Tibial nerve (tissue), 4 donors: Measurements from ENCODE around the gene LRRC8D. TPM values are rescaled to one million over a fixed set of nuclear protein-coding genes. Genes with fewer than 3 reads are reported as not detected.

Experiments used
- DNase-seq, 2 donors: peaks; one replicate each; pipeline ENCODE4 v3.0.0-alpha.2; 2019; ENCODE audit warnings: low spot score in 2 of 2
- H3K27ac ChIP-seq, 4 donors: fragments of 200-600 bp; sonication (generic) in 3 of 4; one replicate each; pipeline ENCODE4 v1.5.1; 2017 to 2019; ENCODE audit warnings: mild to moderate bottlenecking in 1 of 4
- H3K27me3 ChIP-seq, 2 donors: fragments of 200-600 bp; sonication (generic) in 1 of 2; one replicate each; pipeline versions ENCODE4 v1.5.1 to v1.6.0; 2017 to 2019
- H3K36me3 ChIP-seq, 3 donors: fragments of 200-600 bp; sonication (generic); one replicate each; pipeline ENCODE4 v1.5.1; 2018 to 2019
- H3K4me1 ChIP-seq, 4 donors: fragments of 200-600 bp; sonication (generic) in 3 of 4; one replicate each; pipeline ENCODE4 v1.5.1; 2017 to 2019
- H3K4me3 ChIP-seq, 4 donors: fragments of 200-600 bp; sonication (generic) in 3 of 4; one replicate each; pipeline ENCODE4 v1.5.1; 2017 to 2019; ENCODE audit warnings: mild to moderate bottlenecking in 1 of 4, moderate library complexity in 1 of 4
- H3K9me3 ChIP-seq, 4 donors: fragments of 200-600 bp; sonication (generic) in 3 of 4; one replicate each; pipeline ENCODE4 v1.5.1; 2017 to 2019
- EP300 ChIP-seq, 2 donors: sonication (generic); formaldehyde crosslinking; IDR thresholded peaks; one replicate each; pipeline ENCODE4 v1.6.1; 2017; ENCODE audit warnings: antibody characterized with exemption in 2 of 2, mild to moderate bottlenecking in 1 of 2
- POLR2A ChIP-seq, 2 donors: fragments of 450-650 bp; IDR thresholded peaks; one replicate each; pipeline ENCODE4 v1.6.1; 2017; ENCODE audit warnings: antibody characterized with exemption in 2 of 2, mild to moderate bottlenecking in 2 of 2, moderate library complexity in 2 of 2
- WGBS, 2 donors: methylation state at CpG; one replicate each; pipeline ENCODE4 v1.1.5; 2018; 5-methylcytosine and 5-hydroxymethylcytosine counted together
- total RNA-seq, 4 donors: library from RNA; depleted of rRNA; stranded (reverse); fragments of >200 nt; gene quantifications; one replicate each; pipeline ENCODE4 v1.1.0, GENCODE V29; 2016
- TF ChIP-seq, protein P1 (sequence below), 5 experiments: fragments of 200-600 bp in 3 of 5; fragments of 450-650 bp in 2 of 5; sonication (generic) in 3 of 5; IDR thresholded peaks; one replicate each; pipeline ENCODE4 v1.5.1; 2016 to 2019; ENCODE audit warnings: antibody characterized with exemption in 5 of 5, mild to moderate bottlenecking in 3 of 5, moderate library complexity in 2 of 5

LRRC8D gene
- total RNA-seq, 4 donors from 2014 or later: 11.1 to 19.0 (median 15.3) TPM

DNA sequence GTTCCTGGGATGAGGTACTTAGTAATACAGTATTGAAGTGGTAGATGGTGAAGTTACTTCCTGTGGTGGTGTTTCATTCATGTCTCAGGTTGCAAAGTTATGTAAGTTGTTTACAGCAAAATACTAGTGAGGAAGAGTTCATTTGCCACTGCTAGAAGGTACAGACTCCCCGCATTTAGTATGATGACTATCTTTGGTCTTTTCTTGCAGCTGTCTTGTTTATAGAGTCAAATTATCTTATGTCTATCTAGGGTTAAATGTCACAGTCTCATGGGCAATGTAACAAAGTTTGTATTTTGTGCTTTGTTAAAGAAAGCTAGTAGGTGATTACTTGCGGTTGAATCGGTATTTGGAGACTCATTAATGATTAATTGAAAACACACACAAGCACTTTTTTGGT lies 50.2 kb downstream of the LRRC8D start:
- DNase-seq: no peak
- 76 to 79% methylated on average over 3 of the region's 3 CpGs for WGBS, 2 donors
- H3K27me3 ChIP-seq: no peaks in the 10 kb centered on the region
- peaks cover 0 to 13% (median 0%) of the 10 kb centered on the region in 3 donors for H3K36me3 ChIP-seq
- peaks cover 0 to 16% (median 4%) of the 10 kb centered on the region in 4 donors for H3K4me1 ChIP-seq
- H3K9me3 ChIP-seq: no peaks in the 10 kb centered on the region
- no peak overlapping the region for H3K4me3 ChIP-seq
- TF ChIP-seq EP300 (IDR thresholded peaks at IDR 0.05) (no peak), POLR2A (IDR thresholded peaks at IDR 0.05) (no peak)
- TF ChIP-seq, protein P1, sequence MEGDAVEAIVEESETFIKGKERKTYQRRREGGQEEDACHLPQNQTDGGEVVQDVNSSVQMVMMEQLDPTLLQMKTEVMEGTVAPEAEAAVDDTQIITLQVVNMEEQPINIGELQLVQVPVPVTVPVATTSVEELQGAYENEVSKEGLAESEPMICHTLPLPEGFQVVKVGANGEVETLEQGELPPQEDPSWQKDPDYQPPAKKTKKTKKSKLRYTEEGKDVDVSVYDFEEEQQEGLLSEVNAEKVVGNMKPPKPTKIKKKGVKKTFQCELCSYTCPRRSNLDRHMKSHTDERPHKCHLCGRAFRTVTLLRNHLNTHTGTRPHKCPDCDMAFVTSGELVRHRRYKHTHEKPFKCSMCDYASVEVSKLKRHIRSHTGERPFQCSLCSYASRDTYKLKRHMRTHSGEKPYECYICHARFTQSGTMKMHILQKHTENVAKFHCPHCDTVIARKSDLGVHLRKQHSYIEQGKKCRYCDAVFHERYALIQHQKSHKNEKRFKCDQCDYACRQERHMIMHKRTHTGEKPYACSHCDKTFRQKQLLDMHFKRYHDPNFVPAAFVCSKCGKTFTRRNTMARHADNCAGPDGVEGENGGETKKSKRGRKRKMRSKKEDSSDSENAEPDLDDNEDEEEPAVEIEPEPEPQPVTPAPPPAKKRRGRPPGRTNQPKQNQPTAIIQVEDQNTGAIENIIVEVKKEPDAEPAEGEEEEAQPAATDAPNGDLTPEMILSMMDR (IDR thresholded peaks at IDR 0.05): no peak
- H3K27ac ChIP-seq: no peak overlapping the region

GRCh38 chr1:89871768-89872473 lies 51.1 kb downstream of the LRRC8D start:
- Histone ChIP-seq H3K9me3 (no peaks in the 10 kb centered on the region), H3K27ac (no peak overlapping the region), H3K36me3 (peaks cover 0 to 13% (median 0%) of the 10 kb centered on the region in 3 donors), H3K4me1 (peaks cover 0 to 14% (median 2%) of the 10 kb centered on the region in 4 donors), H3K27me3 (no peaks in the 10 kb centered on the region), H3K4me3 (no peak overlapping the region)
- 84 to 88% methylated on average over 9 of the region's 9 CpGs for WGBS, 2 donors
- TF ChIP-seq EP300 (IDR thresholded peaks at IDR 0.05): no peak
- no peak for DNase-seq

GRCh38 chr1:89872567-89872966 lies 51.7 kb downstream of the LRRC8D start:
- H3K27me3 ChIP-seq: no peaks in the 10 kb centered on the region
- TF ChIP-seq, protein P1 (IDR thresholded peaks at IDR 0.05): no peak
- no peak for TF ChIP-seq POLR2A (IDR thresholded peaks at IDR 0.05)
- no peak for TF ChIP-seq EP300 (IDR thresholded peaks at IDR 0.05)
- H3K4me3 ChIP-seq: no peak overlapping the region
- no peaks in the 10 kb centered on the region for H3K9me3 ChIP-seq
- no peak for DNase-seq
- H3K27ac ChIP-seq: no peak overlapping the region
- peaks cover 0 to 14% (median 2%) of the 10 kb centered on the region in 4 donors for H3K4me1 ChIP-seq
- H3K36me3 ChIP-seq: peaks cover 0 to 13% (median 0%) of the 10 kb centered on the region in 3 donors
- WGBS, 2 donors: 42 to 57% methylated on average over 1 of the region's 1 CpG

- DNase-seq: no peak
- H3K27me3 ChIP-seq: no peaks in the 10 kb centered on the region
- no peaks in the 10 kb centered on the region for H3K9me3 ChIP-seq
- TF ChIP-seq EP300 (IDR thresholded peaks at IDR 0.05): no peak
- TF ChIP-seq, protein P1 (IDR thresholded peaks at IDR 0.05): no peak
- H3K36me3 ChIP-seq: peaks cover 0 to 13% (median 0%) of the 10 kb centered on the region in 3 donors
- no peak overlapping the region for H3K4me3 ChIP-seq
- no peak overlapping the region for H3K27ac ChIP-seq
- H3K4me1 ChIP-seq: peaks cover 0 to 14% (median 2%) of the 10 kb centered on the region in 4 donors
These were observed 52.5 kb downstream of the LRRC8D start for GRCh38 chr1:89873288-89873687.

DNA sequence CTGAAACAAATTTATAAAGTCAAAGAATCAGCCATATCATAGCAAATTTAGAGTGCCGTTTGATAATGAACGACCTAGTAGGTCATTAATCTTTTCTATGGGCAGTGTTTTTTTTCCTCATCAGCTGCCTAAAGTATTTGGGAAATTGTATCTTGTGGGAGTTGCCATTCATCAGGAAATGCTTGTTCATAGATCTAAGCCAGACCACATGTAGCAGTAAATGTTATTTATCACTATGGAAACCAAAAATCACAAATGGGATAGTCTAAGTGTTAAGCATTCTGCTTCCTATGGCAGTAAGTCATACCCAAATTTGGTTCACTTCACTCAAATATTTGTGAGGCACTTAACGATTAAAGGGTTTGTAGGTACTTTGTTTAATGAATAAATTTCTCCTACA lies 52.9 kb downstream of the LRRC8D start:
- WGBS, 2 donors: 21 to 28% methylated on average over 3 of the region's 3 CpGs
- H3K27me3 ChIP-seq: no peaks in the 10 kb centered on the region
- TF ChIP-seq POLR2A (IDR thresholded peaks at IDR 0.05) (no peak), EP300 (IDR thresholded peaks at IDR 0.05) (no peak)
- TF ChIP-seq, protein P1 (IDR thresholded peaks at IDR 0.05): no peak
- DNase-seq: no peak
- H3K27ac ChIP-seq: no peak overlapping the region
- peaks cover 0 to 11% (median 0%) of the 10 kb centered on the region in 3 donors for H3K36me3 ChIP-seq
- H3K9me3 ChIP-seq: no peaks in the 10 kb centered on the region
- H3K4me3 ChIP-seq: no peak overlapping the region
- H3K4me1 ChIP-seq: peaks cover 0 to 14% (median 2%) of the 10 kb centered on the region in 4 donors
